Epithelial cell of umbilical artery (primary cell): ENCODE results near the gene PRDX2. TPM values are rescaled to one million over a fixed set of nuclear protein-coding genes. Genes with fewer than 3 reads are reported as not detected.

ENCODE experiments used
- total RNA-seq: library from RNA; depleted of rRNA; stranded (reverse); fragments of >200 nt; gene quantifications from 2 replicates; pipeline ENCODE4 v1.2.3, GENCODE V29; 2014

The PRDX2 gene
- 258 and 276 TPM in 2 replicates for total RNA-seq

DNA sequence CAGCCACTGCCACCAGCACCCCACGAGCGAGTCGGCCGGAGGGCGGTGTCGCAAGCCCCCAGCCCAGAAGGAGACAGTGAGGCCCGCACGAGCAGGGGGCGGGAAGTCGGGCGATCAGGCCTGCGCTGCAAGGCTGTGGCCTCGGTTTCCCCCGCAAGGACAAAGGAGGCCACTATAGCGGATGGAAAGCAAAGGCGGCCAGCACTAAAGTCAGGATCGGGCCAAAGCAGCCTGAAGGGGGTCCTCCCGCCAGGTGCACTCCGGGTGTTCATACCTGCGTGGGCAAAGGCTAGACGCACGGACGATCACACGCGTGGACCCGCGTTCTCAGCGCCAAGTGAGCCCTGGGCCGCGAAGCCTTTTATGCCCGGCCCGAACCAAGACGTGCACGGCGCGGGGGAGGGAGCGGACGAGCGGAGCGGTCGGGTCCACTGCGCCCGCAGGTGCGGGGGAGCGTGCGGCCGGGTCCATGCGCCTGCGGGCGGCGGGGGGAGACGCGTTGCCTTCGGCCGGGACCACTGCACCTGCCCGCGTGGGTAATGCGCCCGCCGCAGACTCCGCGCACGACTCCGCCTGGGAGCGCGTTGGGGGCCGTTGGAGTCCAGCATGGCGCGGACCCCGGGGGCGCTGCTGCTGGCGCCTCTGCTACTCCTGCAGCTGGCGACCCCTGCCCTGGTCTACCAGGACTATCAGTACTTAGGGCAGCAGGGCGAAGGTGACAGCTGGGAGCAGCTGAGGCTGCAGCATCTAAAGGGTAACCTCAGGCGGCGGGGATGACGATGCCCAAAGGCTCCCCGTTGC lies at the start of gene PRDX2, which contains the start of gene THSD8:
Gene PRDX2 (minus strand): TSS at position 335 of the 801 bp plus-strand sequence. CDS start 539 bp downstream, outside the sequence.
Gene THSD8 (plus strand): TSS at position 604 of the 801 bp plus-strand sequence. CDS start 3 bp downstream, at position 607.

GRCh38 chr19:12838182-12838885 lies 36.7 kb upstream of the PRDX2 start, which contains the start of gene MAST1:
MAST1 (plus strand) TSS chr19:12838515; CDS start chr19:12838573, 58 bp downstream.

GRCh38 chr19:12834566-12834943 lies 33.0 kb upstream of the PRDX2 start, which contains the start of gene RTBDN:
RTBDN (minus strand) TSS chr19:12834579; CDS start chr19:12829979, 4,600 bp downstream.

DNA sequence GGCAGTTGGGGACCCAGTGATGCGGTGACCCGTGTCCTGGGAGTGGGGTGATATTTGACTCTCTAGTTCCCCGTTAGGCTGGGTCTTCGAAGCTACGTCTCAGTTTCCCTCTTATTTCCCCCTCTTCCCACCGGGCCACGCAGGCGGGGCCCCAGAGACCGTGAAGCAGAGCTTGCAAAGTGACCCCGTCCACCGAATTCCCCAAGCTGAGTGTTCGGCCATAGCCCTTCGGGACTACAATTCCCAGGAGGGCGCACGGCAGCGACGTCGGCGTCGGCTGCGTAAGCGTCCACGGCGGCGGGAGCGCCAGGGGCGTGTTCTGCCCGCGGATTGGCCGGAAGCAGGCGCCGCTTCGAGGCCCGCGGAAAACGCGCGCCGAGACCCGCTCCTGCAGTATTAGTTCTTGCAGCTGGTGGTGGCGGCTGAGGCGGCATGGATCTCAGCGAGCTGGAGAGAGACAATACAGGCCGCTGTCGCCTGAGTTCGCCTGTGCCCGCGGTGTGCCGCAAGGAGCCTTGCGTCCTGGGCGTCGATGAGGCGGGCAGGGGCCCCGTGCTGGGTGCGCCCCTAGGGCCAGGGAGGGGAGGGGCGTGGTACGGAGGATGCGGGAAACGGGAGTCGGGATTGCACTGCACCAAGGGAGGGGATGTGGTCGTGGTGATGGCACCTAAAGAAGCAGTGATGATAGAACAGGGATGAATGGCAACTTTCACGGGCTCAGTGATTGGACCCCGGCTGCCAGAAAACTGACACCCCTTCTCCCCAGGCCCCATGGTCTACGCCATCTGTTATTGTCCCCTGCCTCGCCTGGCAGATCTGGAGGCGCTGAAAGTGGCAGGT lies 4.9 kb upstream of the PRDX2 start, which contains the start of gene RNASEH2A:
Gene RNASEH2A (plus strand): TSS at position 343 of the 840 bp plus-strand sequence. CDS start 90 bp downstream, at position 433.

DNA sequence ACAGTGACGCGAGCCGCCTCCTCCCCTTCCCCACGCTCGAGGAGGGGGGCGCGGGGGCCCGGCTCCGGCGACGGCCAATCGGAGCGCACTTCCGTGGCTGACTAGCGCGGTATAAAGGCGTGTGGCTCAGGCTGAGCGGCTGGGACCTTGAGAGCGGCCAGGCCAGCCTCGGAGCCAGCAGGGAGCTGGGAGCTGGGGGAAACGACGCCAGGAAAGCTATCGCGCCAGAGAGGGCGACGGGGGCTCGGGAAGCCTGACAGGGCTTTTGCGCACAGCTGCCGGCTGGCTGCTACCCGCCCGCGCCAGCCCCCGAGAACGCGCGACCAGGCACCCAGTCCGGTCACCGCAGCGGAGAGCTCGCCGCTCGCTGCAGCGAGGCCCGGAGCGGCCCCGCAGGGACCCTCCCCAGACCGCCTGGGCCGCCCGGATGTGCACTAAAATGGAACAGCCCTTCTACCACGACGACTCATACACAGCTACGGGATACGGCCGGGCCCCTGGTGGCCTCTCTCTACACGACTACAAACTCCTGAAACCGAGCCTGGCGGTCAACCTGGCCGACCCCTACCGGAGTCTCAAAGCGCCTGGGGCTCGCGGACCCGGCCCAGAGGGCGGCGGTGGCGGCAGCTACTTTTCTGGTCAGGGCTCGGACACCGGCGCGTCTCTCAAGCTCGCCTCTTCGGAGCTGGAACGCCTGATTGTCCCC lies 10.1 kb downstream of the PRDX2 start, which contains the start of gene JUNB:
Gene JUNB (plus strand): TSS at position 142 of the 706 bp plus-strand sequence. CDS start 286 bp downstream, at position 428.

DNA sequence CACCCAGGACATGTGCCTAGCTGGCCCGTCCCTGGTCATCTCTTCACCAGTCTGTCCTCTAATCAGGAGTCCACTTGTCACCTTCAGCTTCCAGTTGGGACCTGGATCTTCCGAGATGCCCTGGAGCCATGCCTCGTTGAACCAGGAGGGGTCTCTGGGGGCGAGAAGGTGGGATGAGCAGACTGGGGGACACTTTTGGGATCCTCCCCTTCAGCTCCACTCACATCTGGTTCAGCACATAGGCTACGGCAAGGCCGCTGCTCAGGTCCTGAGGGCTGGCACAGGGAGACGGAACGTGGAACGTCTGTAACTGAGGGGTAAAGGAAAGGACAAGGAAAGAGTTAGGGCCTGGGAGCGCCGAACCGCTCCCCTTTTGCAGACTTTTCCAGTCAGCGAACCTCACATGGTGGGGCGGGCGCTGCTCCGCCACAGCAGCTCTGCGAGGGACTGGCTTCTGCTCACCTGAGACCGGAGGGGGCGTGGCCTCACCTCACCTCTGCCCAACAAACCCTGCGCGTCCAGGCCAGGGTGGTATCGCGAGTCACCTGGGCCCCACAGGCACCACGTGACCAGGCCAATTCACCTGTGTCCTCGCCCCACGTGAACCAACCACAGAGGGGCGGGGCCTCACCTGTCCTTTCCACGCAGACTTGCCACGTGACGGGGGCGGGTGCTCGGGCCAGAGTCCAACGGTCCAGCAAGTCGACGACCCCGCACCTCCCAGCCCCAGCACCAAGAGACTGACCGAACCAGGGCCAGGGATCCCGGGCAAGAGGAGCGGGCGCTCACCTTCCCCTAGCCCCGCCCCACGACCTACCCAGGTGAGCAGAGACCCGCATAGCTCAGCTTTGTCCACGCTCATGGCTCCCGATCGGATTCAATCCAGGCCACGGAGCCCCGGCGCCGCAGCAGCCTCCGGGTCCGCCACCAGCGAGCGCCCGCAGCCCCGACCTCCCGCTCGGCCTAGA lies 26.7 kb downstream of the PRDX2 start, which contains the start of gene HOOK2:
Gene HOOK2 (minus strand): TSS at position 965 of the 968 bp plus-strand sequence. CDS start 103 bp downstream, at position 862.

GRCh38 chr19:12751635-12752034 lies 50.0 kb downstream of the PRDX2 start, which contains the start of gene BEST2:
BEST2 (plus strand) TSS chr19:12751791; CDS start chr19:12752593, 802 bp downstream.

Other genes with a start within 250 kb of the PRDX2 start
- 4.5 and 7.8 TPM in 2 replicates for gene ZNF490, start 191.0 kb downstream of the PRDX2 start, total RNA-seq
- 10.8 and 14.9 TPM in 2 replicates for gene ZNF791, start 190.9 kb downstream of the PRDX2 start, total RNA-seq
- 20.5 and 24.0 TPM in 2 replicates for gene MAN2B1, start 135.1 kb downstream of the PRDX2 start, total RNA-seq
- gene WDR83, start 135.0 kb downstream of the PRDX2 start, total RNA-seq, result 8.8 and 9.6 TPM in 2 replicates
- gene DHPS, start 119.9 kb downstream of the PRDX2 start, total RNA-seq, result 59.4 and 60.9 TPM in 2 replicates
- not detected in 2 replicates for gene GNG14, start 113.8 kb downstream of the PRDX2 start, total RNA-seq
- 7.0 and 14.6 TPM in 2 replicates for gene FBXW9, start 105.2 kb downstream of the PRDX2 start, total RNA-seq
- 17.2 and 23.4 TPM in 2 replicates for gene TNPO2, start 77.9 kb downstream of the PRDX2 start, total RNA-seq
- 143 and 162 TPM in 2 replicates for gene TRIR, start 67.1 kb downstream of the PRDX2 start, total RNA-seq
- gene GET3, start 64.3 kb downstream of the PRDX2 start, total RNA-seq, result 89.0 and 108 TPM in 2 replicates
- not detected in 2 replicates for gene BEST2, start 50.0 kb downstream of the PRDX2 start, total RNA-seq
- 7.1 and 8.5 TPM in 2 replicates for gene HOOK2, start 26.2 kb downstream of the PRDX2 start, total RNA-seq
- 48.3 and 73.4 TPM in 2 replicates for gene JUNB, start 10.3 kb downstream of the PRDX2 start, total RNA-seq
- not detected in 2 replicates for gene THSD8, start 269 bp upstream of the PRDX2 start, total RNA-seq
- gene RNASEH2A, start 4.8 kb upstream of the PRDX2 start, total RNA-seq, result 35.4 and 36.8 TPM in 2 replicates
- not detected in 2 replicates for gene RTBDN, start 32.8 kb upstream of the PRDX2 start, total RNA-seq
- gene MAST1, start 36.7 kb upstream of the PRDX2 start, total RNA-seq, result under 0.01 and 0.65 TPM in 2 replicates
- gene DNASE2, start 79.6 kb upstream of the PRDX2 start, total RNA-seq, result 15.6 and 21.4 TPM in 2 replicates
- gene KLF1, start 85.4 kb upstream of the PRDX2 start, total RNA-seq, result under 0.01 TPM in 1 of 2 replicates, not detected in the other
- 48.1 and 50.6 TPM in 2 replicates for gene GCDH, start 89.4 kb upstream of the PRDX2 start, total RNA-seq
- gene SYCE2, start 117.5 kb upstream of the PRDX2 start, total RNA-seq, result 0.30 and 0.32 TPM in 2 replicates
- 60.1 and 63.2 TPM in 2 replicates for gene FARSA, start 131.9 kb upstream of the PRDX2 start, total RNA-seq
- 1,595 and 1,926 TPM in 2 replicates for gene CALR, start 136.8 kb upstream of the PRDX2 start, total RNA-seq
- gene RAD23A, start 144.1 kb upstream of the PRDX2 start, total RNA-seq, result 50.0 and 66.1 TPM in 2 replicates
- gene GADD45GIP1, start 155.4 kb upstream of the PRDX2 start, total RNA-seq, result 34.7 and 39.3 TPM in 2 replicates
- gene DAND5, start 167.8 kb upstream of the PRDX2 start, total RNA-seq, result not detected in 2 replicates
- gene NFIX, start 193.7 kb upstream of the PRDX2 start, total RNA-seq, result 5.5 and 13.1 TPM in 2 replicates